HL-60 (cell line): ENCODE results near the gene NTN1.

Experiments used
- GABPA ChIP-seq: IDR thresholded peaks from 2 replicates; pipeline ENCODE4 v1.6.1; 2012; ENCODE audit warnings: low read depth
- POLR2AphosphoS5 ChIP-seq: IDR thresholded peaks from 2 replicates; pipeline ENCODE4 v1.6.1; 2012; ENCODE audit warnings: low read depth
- REST ChIP-seq: IDR thresholded peaks from 2 replicates; pipeline ENCODE4 v1.6.1; 2012; ENCODE audit warnings: low read depth; ENCODE audit not compliant: insufficient replicate concordance
- SPI1 ChIP-seq: IDR thresholded peaks from 2 replicates; pipeline ENCODE4 v1.6.1; 2012; ENCODE audit warnings: low read depth, mild to moderate bottlenecking, borderline replicate concordance
- TF ChIP-seq, protein P1 (sequence below): IDR thresholded peaks from one replicate; pipeline ENCODE4 v1.5.1; 2011; ENCODE audit warnings: low read length, control low read depth, inconsistent platforms; ENCODE audit not compliant: insufficient read depth

- TF ChIP-seq POLR2AphosphoS5 (no peak), REST (no peak), SPI1 (no peak), GABPA (no peak)
- TF ChIP-seq, protein P1, sequence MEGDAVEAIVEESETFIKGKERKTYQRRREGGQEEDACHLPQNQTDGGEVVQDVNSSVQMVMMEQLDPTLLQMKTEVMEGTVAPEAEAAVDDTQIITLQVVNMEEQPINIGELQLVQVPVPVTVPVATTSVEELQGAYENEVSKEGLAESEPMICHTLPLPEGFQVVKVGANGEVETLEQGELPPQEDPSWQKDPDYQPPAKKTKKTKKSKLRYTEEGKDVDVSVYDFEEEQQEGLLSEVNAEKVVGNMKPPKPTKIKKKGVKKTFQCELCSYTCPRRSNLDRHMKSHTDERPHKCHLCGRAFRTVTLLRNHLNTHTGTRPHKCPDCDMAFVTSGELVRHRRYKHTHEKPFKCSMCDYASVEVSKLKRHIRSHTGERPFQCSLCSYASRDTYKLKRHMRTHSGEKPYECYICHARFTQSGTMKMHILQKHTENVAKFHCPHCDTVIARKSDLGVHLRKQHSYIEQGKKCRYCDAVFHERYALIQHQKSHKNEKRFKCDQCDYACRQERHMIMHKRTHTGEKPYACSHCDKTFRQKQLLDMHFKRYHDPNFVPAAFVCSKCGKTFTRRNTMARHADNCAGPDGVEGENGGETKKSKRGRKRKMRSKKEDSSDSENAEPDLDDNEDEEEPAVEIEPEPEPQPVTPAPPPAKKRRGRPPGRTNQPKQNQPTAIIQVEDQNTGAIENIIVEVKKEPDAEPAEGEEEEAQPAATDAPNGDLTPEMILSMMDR, result no peak
These were observed 220.0 kb downstream of the NTN1 start for GRCh38 chr17:9241371-9241712.
